Adrenal gland (tissue), 5 donors: Measurements from ENCODE around the gene C1QTNF9.

ENCODE experiments used
- POLR2A ChIP-seq, 2 donors: fragments of 450-650 bp; IDR thresholded peaks; one replicate each; pipeline ENCODE4 v1.6.1; 2017; ENCODE audit warnings: antibody characterized with exemption in 2 of 2, mild to moderate bottlenecking in 2 of 2, moderate library complexity in 1 of 2
- TF ChIP-seq, protein P1 (sequence below), 6 experiments: fragments of 450-650 bp in 4 of 6; fragments of 200-600 bp in 2 of 6; sonication (generic) in 1 of 6; IDR thresholded peaks; 1 replicate in 5 of 6; 2 replicates in 1 of 6; pipeline versions ENCODE4 v1.5.1 to v1.8.0; 2016 to 2021; ENCODE audit warnings: antibody characterized with exemption in 6 of 6, mild to moderate bottlenecking in 2 of 6, moderate library complexity in 1 of 6
- donor health status: DM: no; HTN: no; CAD: no.

DNA sequence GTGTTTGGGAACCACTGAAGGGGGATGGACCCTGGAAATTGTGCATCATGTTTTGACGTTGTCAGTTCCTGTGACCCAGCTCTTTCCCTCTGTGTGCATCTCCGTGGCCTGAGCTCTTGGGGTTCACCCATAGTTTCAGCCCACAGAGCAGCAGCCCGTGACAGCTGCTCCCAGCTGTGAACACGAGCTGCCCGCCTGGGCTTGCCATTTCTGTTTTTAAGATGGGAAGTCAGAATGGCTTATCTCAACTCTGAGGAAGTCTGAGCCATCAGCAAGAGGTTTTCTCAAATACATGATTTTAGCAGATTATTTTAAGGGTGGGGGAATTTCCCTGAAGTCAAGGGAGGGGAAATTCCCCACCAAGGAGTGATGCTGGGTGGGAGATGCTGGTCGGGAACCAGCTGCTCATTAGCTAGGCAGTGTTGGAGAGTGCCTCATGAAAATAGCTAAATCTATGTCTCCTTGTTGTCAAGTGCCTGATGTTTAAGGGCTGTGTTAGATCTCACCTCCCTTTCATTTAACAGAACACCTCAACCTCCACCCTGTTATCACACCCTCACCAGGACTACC lies 34.8 kb upstream of the C1QTNF9 start:
- TF ChIP-seq, protein P1, sequence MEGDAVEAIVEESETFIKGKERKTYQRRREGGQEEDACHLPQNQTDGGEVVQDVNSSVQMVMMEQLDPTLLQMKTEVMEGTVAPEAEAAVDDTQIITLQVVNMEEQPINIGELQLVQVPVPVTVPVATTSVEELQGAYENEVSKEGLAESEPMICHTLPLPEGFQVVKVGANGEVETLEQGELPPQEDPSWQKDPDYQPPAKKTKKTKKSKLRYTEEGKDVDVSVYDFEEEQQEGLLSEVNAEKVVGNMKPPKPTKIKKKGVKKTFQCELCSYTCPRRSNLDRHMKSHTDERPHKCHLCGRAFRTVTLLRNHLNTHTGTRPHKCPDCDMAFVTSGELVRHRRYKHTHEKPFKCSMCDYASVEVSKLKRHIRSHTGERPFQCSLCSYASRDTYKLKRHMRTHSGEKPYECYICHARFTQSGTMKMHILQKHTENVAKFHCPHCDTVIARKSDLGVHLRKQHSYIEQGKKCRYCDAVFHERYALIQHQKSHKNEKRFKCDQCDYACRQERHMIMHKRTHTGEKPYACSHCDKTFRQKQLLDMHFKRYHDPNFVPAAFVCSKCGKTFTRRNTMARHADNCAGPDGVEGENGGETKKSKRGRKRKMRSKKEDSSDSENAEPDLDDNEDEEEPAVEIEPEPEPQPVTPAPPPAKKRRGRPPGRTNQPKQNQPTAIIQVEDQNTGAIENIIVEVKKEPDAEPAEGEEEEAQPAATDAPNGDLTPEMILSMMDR (IDR thresholded peaks at IDR 0.05): no peak
- no peak for TF ChIP-seq POLR2A (IDR thresholded peaks at IDR 0.05)
